ENCODE data around the gene APOC3. TPM values are rescaled to one million over a fixed set of nuclear protein-coding genes. Genes with fewer than 3 reads are reported as not detected.

Gene APOC3
- polyA plus RNA-seq, 1 donor (not counting 4 experiments of a cell fraction or from before 2014, with no cell fraction given) = not detected

DNA sequence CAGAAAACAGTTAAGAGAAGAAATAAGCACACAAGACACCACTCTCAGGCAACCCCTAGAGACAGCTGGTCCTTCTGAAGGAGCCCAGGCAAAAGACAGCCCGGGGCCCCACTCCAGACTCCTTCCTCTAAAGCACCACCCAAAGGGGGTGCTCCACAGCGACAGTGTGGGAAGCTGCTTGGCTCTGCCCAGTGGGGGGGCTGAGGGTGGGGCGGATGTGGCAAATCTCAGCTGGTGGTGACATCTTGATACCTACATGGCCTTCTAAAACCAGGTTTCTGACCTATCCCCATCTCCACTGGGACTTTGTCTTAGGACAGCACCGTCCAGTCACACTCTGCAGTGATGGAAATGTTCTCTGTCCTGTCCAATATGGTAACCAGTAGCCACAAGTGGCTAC, 17.9 kb downstream of the APOC3 start:
- Histone ChIP-seq H3K4me2 (ENCODE audit: control insufficient read depth, extremely low read depth, insufficient read depth, low read depth, low read length) (no peak overlapping the region), H3K27me3 (ENCODE audit: control insufficient read depth, extremely low read depth, insufficient read depth, low read length) (no peaks in the 10 kb centered on the region), H3K4me1 (ENCODE audit: control insufficient read depth, extremely low read depth, insufficient read depth, low read length) (peaks cover 11% of the 10 kb centered on the region), H3K9me1 (ENCODE audit: control insufficient read depth, extremely low read depth, insufficient read depth, low read length) (peaks cover 2% of the 10 kb centered on the region), H3K79me2 (ENCODE audit: control insufficient read depth, insufficient read depth, low read length) (no peaks in the 10 kb centered on the region), H4K20me1 (ENCODE audit: control insufficient read depth, extremely low read depth, insufficient read depth, low read length) (no peaks in the 10 kb centered on the region), H3K27ac (ENCODE audit: control insufficient read depth, insufficient read depth, low read length) (no peak overlapping the region), H3K9me3 (ENCODE audit: control insufficient read depth, low read depth, low read length) (no peaks in the 10 kb centered on the region), H2AFZ (ENCODE audit: control insufficient read depth, low read length) (no peak overlapping the region), H3K4me3 (ENCODE audit: control insufficient read depth in 2 of 3, extremely low read depth in 1 of 3, insufficient read depth in 2 of 3, low read depth in 1 of 3, low read length in 3 of 3) (no peak overlapping the region), H3K9ac (ENCODE audit: control insufficient read depth, extremely low read depth, insufficient read depth, low read length) (no peak overlapping the region), H3K36me3 (ENCODE audit: control insufficient read depth in 2 of 2, extremely low read depth in 1 of 2, insufficient read depth in 2 of 2, low read length in 2 of 2) (peaks cover 27 to 32% of the 10 kb centered on the region in 2 experiments)
- no peak for DNase-seq (ENCODE audit: low read depth, low spot score)
- dilution Hi-C loops (cut with MboI; ENCODE audit: extremely low pct_ligation_motif_present, low sequenced_read_pairs) = no loop called here
- FAIRE-seq = no peak
- no peak for TF ChIP-seq EZH2 (IDR thresholded peaks at IDR 0.05; ENCODE audit: low read length)
- TF ChIP-seq, protein P1, sequence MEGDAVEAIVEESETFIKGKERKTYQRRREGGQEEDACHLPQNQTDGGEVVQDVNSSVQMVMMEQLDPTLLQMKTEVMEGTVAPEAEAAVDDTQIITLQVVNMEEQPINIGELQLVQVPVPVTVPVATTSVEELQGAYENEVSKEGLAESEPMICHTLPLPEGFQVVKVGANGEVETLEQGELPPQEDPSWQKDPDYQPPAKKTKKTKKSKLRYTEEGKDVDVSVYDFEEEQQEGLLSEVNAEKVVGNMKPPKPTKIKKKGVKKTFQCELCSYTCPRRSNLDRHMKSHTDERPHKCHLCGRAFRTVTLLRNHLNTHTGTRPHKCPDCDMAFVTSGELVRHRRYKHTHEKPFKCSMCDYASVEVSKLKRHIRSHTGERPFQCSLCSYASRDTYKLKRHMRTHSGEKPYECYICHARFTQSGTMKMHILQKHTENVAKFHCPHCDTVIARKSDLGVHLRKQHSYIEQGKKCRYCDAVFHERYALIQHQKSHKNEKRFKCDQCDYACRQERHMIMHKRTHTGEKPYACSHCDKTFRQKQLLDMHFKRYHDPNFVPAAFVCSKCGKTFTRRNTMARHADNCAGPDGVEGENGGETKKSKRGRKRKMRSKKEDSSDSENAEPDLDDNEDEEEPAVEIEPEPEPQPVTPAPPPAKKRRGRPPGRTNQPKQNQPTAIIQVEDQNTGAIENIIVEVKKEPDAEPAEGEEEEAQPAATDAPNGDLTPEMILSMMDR (optimal IDR thresholded peaks at IDR 0.05 in 1 of 3, IDR thresholded peaks at IDR 0.05 in 1 of 3, conservative IDR thresholded peaks at IDR 0.05 in 1 of 3; ENCODE audit: extremely low read depth in 1 of 3, insufficient read depth in 2 of 3, low read length in 3 of 3) = no peak

DNA sequence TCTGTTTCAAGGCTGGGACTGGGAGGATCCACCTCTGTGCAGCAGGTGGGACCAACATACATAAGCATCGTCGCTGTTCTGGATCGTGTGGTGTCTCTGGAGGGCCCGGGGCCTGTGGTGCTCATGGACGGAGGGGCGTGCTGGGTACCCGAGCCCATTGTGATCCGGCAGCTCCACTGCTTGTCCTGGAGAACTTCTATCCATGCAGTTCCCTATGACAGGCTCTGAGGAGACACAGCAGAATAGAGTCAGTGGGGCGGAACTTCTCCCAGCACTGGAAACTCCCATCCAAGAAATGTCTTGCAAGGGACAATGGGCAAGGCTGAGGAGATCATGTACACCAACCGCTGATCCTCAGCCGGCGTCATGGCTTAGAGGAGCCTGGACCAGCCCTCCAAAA, 19.4 kb downstream of the APOC3 start:
- DNase-seq (ENCODE audit: low read depth, low spot score) (no peak), FAIRE-seq (no peak)
- Histone ChIP-seq H3K27ac (ENCODE audit: control insufficient read depth, insufficient read depth, low read length) (no peak overlapping the region), H2AFZ (ENCODE audit: control insufficient read depth, low read length) (no peak overlapping the region), H3K4me3 (ENCODE audit: control insufficient read depth in 2 of 3, extremely low read depth in 1 of 3, insufficient read depth in 2 of 3, low read depth in 1 of 3, low read length in 3 of 3) (no peak overlapping the region), H3K9me1 (ENCODE audit: control insufficient read depth, extremely low read depth, insufficient read depth, low read length) (peaks cover 2% of the 10 kb centered on the region), H3K4me1 (ENCODE audit: control insufficient read depth, extremely low read depth, insufficient read depth, low read length) (peaks cover 25% of the 10 kb centered on the region), H4K20me1 (ENCODE audit: control insufficient read depth, extremely low read depth, insufficient read depth, low read length) (no peaks in the 10 kb centered on the region), H3K36me3 (ENCODE audit: control insufficient read depth in 2 of 2, extremely low read depth in 1 of 2, insufficient read depth in 2 of 2, low read length in 2 of 2) (peaks cover 22 to 26% of the 10 kb centered on the region in 2 experiments), H3K27me3 (ENCODE audit: control insufficient read depth, extremely low read depth, insufficient read depth, low read length) (no peaks in the 10 kb centered on the region), H3K4me2 (ENCODE audit: control insufficient read depth, extremely low read depth, insufficient read depth, low read depth, low read length) (no peak overlapping the region), H3K9ac (ENCODE audit: control insufficient read depth, extremely low read depth, insufficient read depth, low read length) (no peak overlapping the region), H3K79me2 (ENCODE audit: control insufficient read depth, insufficient read depth, low read length) (no peaks in the 10 kb centered on the region), H3K9me3 (ENCODE audit: control insufficient read depth, low read depth, low read length) (no peaks in the 10 kb centered on the region)
- dilution Hi-C loops (cut with MboI; ENCODE audit: extremely low pct_ligation_motif_present, low sequenced_read_pairs) = no loop called here
- TF ChIP-seq, protein P1 (optimal IDR thresholded peaks at IDR 0.05 in 1 of 3, IDR thresholded peaks at IDR 0.05 in 1 of 3, conservative IDR thresholded peaks at IDR 0.05 in 1 of 3; ENCODE audit: extremely low read depth in 1 of 3, insufficient read depth in 2 of 3, low read length in 3 of 3) = no peak
- no peak for TF ChIP-seq EZH2 (IDR thresholded peaks at IDR 0.05; ENCODE audit: low read length)

Data from keratinocyte (primary cell).